GM18873 (cell line): ENCODE data around the gene ITGA3.

Experiments
- ATAC-seq: cut with Tn5 transposase; IDR thresholded peaks from one replicate; pipeline ENCODE4 v1.9.1; 2021; ENCODE audit warnings: mild to moderate bottlenecking, moderate library complexity, moderate number of reproducible peaks; ENCODE audit not compliant: unreplicated experiment, low FRiP score

The ITGA3 gene

DNA sequence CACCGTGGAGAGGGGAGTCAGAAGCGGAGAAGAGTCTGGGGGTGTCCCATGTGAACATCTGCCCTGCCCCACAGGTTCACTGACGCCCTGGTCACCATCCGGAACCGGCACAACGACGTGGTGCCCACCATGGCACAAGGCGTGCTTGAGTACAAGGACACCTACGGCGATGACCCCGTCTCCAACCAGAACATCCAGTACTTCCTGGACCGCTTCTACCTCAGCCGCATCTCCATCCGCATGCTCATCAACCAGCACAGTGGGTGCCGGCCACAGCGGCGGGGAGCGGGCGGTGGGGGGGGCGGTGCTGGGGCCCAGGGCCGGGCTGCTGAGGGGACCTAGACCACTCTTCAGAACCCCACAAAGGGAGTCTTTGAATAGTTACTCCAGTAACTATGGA is 49.9 kb downstream of the ITGA3 start:
- no peak for ATAC-seq

DNA sequence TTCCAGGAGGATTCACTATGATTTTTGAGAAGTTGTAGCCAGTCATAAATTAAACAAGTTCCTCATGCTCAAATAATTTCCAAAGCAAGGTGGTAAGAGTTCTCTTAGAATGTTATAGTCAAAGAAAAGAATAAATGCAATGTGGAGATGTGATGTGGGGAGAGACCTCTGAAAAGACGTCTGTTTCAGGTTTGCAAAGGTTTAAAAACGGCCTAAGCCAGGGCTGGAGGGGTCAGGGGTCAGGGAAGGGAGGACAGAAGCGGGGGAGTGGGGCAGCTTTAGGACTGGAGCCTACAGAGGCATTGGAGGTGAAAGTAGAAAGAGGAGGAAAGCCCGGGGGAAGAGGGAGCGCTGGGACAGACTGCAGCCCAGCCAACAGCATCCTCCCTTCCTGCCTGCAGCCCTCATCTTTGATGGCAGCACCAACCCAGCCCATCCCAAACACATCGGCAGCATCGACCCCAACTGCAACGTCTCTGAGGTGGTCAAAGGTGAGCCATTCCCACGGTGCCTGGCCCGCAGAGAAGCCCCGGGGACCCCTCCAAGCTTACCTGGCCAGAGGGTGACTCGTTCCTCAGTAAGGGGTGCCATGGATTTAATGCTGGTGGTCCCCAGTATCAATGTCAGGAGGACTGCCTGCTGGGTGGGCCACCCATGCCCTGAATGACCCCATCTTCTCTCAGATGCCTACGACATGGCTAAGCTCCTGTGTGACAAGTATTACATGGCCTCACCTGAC is 50.7 kb downstream of the ITGA3 start:
- ATAC-seq: no peak

DNA sequence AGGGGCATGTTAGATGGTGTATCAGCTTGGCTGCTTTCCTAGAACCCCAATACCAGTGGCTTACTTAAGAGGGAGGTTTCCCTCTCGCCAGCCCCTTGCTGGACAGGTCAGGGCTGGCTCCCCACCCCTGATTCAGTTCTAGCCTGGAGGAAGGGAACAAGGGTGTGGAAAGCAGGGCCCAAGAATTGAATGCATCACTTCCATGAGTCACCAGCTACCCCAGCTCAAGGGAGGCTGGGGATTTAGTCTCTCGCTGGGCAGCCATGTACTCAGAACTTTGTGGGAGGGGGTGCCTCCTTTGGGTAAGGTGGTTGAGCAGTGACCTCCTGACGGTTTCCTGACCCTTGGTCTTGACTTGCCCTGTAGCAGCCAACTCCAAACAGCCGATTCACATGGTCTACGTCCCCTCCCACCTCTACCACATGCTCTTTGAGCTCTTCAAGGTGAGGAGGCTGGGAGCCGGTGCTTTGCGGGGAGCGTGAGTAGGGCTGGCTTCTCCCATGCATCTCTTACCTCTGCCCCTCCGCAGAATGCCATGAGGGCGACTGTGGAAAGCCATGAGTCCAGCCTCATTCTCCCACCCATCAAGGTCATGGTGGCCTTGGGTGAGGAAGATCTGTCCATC is 52.0 kb downstream of the ITGA3 start:
- ATAC-seq: no peak

DNA sequence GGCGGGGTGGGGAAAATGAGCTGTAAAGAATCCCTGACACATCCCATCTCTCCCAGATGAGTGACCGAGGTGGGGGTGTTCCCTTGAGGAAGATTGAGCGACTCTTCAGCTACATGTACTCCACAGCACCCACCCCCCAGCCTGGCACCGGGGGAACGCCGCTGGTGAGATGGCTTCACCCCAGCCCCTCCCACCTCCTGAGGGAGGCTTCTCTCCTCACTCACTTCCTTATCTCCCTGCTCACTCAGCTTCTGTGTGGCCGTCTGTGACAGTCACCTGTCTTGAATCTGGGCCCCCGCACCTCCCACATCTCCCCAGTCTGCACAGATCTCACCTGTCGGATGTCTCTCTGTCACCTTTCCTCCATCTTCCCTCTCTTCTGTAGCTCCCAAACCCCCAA is 52.6 kb downstream of the ITGA3 start:
- no peak for ATAC-seq

DNA sequence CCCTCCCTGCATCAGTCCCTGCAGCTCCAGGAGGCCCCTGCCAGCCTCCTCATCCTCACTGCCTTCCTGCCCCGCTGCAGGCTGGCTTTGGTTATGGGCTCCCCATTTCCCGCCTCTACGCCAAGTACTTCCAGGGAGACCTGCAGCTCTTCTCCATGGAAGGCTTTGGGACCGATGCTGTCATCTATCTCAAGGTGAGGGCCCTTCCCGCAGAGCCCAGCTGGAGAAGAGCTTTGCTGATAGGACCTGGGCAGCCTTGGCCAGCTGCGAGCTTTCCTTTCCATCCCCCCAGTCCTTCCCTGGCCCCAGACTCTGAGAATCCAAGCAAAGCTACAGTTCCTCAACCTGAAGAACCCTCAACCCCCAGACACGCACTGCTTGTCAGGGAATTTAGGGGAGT is 53.3 kb downstream of the ITGA3 start:
- no peak for ATAC-seq

DNA sequence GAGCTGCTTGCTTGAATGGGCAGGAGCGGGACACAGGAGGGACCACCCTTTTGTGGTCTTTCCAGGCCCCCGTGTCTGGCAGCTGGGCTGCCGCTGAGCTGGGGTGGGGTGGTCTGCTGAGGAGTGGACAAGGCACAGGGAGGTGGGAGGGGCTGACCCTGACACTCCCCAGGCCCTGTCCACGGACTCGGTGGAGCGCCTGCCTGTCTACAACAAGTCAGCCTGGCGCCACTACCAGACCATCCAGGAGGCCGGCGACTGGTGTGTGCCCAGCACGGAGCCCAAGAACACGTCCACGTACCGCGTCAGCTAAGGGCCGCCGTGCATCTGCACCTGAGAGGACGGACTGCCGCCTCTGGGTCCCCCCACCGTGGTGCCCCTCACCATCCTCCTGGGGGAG is 53.9 kb downstream of the ITGA3 start:
- ATAC-seq: no peak

DNA sequence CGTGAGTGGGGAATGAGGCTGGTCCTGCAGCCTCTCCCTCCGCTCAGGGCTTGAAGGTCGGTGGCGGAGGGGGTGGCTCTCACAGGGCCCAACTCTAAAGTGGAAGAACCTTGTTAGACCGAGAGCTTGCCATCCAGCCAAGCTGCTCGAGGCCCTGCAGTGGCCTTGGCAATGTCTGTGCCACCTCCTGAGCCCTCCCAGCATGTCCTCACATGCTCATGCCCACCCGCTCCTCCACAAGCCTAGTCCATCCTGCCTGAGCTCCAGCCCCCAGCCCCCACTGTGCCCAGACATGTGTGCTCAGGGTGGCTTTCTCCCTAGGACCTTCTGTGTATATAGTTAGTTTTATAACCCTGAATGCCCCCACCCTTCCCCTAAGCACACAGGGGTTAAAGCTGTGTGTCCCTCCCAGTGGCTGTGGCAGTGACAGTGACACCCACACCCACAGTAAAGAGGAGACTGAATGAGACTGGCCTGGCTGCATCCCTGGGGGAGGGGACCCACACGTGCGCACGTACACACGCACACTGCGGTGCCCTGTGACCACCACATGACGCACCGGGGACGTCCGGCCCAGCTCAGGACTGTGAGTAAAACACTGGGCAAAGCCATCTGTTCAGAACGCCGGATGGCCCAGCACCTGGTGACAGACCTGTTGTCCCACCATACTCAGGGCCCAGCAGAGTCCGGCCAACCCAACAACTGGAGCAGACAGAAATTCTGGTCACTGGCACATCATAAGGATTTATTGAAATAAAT is 54.9 kb downstream of the ITGA3 start:
- no peak for ATAC-seq

DNA sequence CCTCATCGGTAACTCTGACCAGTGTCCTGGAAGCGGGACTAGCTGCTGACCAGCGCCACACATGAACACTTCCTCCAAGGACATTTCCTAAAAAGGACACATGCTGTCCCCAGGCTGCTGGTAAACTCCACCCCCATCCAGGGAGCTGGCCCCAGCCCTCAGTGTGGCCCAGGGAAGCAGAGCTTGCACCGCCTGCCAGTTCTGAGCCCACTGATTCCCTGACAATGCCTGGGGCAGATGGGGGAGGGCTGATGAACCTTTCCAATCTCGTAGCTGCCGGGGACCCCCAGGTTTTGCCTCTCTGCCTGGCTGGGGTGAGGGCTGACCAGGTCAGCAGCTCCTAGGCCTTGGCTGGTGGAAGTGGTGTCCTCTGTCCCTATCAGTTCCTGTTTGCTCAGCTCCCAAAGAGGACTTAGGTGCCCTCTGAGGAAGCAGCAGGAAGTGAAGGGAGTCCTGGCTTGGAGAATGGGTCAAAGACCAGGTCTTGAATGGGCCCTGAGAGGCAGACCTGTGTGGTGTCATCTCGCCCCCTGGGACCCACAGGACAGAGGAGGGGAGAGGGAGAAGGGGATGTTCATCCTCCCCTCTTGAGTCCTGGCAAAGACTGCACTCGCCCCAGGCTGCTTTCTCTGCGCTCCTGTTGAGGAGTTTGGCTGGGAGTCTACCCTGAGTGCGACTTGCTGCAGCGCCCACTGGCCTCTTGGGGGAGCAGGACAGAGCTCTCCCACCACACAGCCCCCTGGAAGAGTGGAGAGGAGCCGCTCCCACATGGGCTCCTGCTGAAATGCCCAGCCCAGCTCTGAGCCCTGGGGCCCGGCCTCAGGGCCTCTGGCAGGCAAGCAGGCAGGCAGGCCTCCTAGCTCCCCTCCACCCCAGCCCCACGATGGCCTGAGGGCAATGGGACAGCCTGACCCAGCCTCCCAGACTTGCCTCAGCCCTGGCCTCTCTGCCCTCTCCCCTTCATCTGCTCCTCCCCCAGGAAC is 56.1 kb downstream of the ITGA3 start:
- no peak for ATAC-seq

DNA sequence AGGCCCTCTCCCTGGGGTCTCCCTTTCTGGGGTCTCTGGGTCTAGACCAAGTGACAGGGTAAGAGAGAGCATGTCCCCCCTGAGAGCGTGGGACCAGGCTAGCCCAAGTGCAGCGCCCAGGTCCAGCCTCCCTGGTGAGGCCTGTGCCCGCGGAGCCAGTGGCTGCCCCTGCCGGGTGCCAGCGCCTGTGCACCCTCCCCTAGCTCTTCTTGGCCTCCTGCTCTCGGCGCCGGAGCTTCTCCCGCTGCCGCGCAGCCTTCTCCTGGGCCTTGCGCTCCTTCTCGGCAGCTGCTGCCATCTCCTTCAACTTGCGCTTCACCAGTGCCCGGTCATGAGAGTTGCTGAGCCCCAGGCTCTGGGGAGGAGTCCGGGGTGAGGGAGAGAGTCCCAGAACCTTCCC is 56.8 kb downstream of the ITGA3 start:
- ATAC-seq: no peak

DNA sequence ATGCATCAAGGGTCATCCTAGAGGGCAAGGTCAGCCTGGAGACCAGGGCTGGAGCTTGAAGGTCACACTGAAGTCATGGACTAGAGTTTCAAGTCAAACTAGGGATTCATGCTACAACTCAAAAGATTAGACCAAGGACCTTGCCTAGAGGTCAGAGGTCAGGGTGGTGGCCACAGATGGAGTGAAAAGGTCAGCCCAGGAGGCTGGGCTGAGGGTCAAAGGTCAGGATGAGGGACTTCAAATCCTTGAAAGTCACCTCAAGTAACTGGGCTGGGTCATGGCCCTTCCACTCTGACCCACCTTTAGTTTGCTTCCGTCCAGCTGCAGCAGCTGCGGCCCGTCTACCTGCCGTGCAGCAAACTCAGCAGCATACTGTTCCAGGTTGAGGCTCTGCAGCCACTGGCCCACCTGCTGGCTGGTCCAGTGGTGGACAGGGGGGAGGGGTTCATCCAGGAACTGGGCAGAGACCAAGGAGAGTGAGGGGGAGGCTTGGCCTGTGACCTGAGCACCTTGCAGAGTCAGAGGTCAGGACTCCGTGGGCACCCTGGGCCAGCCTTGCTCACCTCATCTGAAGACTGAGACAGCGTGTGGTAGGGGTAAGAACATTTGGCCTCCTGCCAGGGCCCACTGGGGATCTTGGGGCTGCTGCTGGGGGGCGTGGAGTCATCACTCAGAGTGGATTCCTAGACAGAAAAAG is 57.9 kb downstream of the ITGA3 start:
- no peak for ATAC-seq

DNA sequence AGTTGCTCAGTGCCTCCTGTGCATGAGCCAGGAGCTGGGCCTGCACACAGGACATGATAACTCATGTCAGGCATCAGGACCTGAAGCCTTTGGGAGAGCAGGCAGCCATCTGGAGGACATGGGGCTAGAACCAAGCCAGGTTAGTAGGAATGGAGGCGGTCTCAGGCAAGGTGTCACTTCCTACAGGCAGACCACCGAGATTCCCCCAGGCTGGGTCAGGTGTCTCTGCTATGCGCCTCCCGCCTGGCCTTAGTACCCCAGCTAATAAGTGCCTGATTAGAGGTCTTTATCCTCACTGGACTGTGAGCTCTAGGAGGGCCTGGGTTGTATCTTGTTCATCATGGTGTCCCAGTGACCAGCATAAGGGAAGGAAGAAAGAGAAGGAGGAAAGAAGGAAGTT is 58.5 kb downstream of the ITGA3 start:
- ATAC-seq: no peak

DNA sequence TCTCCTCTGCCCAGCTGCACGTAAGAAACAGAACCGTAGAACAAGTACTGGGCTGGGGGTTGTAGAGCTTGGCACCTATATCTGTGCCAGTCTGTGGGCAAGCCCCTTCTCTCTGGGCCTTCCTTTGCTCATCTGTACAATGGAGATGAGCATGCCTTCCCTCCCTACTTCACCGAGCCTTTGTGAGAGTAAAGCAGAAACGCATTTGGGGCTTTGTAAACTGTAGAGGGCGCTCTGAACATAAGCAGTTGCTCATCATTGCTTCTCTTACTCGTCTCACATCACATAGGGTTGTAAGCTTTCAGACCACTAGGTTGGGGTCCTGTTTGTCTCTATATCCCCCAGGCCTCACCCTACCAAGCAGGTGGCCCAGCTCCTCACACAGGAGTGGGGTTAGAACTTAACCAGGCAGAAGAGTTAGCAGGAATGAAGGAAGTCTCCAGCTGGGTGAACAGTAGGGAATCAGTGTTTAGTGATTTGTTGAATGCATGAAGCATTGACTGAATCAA is 59.0 kb downstream of the ITGA3 start:
- ATAC-seq: no peak

DNA sequence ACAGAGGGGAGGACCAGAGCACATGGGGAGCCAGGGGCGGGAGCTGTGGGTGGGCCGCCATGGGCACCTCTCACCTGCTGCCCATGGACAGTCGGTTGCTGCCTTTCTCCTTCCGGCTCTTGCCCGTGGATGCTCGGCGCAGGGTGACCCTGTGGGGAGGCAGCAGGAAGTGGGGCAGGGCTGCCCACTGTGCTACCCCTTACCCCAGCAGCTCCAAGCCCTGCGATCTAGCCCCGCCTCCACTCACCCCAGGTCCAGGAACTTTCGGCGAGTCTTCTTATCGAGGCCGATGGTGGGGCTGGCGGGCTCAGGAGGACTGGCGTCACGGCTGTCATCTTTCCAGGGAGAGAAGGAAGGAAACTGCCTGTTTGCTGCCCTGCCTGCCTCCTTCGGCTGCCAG is 59.8 kb downstream of the ITGA3 start:
- ATAC-seq: no peak

DNA sequence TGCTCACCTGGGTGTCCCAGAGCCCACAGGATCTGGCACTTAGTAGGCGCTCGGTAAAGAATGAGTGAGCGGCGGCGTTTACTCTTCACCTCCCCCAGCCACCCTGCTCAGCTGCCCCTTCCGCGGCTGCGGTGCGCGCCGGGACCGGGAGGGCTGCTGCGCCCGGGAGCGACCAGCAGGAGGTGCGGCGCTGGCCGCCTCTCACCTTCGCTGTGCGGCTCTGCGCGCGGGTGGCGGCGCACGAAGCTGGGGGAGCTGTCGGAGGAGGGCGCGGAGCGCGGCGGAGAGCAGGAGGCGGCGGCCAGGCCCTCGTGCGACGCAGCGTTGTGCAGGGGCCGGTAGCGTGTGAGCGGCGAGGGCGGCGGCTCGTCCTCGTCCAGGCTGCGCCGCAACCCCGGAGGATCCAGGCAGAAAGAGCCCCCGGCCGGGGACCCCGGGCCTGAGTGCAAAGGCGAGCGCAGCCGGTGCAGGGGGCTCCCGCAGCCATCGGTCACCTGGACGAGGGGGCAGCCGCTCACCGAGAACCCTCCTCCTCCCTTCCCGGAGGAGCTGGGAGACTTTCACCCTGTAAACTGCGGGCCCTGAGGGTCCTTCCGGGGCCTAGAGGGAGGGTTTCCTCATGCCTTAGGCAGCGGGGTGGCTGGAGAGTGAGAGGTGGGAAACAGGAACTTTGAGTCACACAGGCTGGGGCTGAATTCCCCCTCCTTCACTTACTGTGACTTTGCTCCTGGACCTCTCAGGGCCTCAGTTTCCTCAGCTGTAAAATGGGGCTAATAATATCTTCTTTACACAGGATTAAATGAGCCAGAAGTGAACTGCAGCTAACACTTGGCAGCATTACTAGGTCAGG is 61.5 kb downstream of the ITGA3 start:
- no peak for ATAC-seq

DNA sequence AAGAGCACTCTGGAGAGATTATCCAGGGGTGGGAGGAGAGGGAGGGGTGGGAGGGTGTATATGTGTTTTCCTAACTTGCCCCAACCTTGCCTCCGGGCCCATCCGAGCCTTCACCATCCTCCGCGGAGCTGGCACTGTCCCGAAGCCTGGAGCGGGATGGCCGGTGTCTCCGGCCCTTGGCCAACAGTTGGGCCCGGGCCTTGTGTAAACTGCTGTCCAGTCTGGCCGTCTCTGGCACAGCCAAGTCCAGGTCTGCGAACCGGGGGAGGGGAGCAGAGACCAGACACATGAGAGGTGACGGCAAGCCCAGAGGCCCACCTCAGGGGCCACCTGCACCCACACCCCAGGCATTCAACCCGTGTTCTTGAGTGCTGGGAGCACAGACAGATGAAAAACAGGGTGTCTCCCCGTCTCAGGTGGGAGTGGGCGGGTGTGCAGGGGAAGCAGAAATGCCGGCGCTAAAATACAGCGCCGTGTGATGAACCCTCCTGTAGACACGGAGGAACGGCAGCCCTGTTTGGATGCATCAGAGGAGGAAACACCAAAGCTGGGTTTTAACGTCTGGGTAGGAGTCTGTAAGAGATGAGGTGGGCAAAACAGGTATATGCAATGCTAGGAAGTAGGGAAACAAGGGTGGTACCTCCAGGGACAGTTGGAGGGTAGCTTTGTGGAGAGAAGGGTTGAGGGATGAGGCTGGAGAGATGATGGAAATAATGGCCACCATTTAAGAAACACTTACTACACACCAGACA is 62.3 kb downstream of the ITGA3 start:
- no peak for ATAC-seq

DNA sequence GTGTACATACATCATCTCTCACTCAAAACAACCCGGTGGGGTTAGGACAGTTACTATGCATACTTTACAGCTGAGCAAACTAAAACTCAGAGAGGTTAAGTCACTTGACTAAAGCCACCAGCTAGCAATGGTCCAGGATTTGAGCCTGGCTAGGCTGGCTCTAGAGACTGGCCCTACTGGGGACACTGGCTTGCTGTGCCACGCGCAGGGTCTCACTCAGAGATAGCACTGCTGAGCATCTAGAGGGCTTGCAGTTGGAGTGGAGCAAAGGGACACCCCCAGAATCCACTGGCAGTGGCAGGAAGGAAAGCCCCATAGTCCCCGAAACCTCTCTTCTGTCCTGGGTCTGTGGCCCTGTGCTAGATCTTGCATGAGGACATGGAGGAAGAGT is 62.9 kb downstream of the ITGA3 start:
- no peak for ATAC-seq

DNA sequence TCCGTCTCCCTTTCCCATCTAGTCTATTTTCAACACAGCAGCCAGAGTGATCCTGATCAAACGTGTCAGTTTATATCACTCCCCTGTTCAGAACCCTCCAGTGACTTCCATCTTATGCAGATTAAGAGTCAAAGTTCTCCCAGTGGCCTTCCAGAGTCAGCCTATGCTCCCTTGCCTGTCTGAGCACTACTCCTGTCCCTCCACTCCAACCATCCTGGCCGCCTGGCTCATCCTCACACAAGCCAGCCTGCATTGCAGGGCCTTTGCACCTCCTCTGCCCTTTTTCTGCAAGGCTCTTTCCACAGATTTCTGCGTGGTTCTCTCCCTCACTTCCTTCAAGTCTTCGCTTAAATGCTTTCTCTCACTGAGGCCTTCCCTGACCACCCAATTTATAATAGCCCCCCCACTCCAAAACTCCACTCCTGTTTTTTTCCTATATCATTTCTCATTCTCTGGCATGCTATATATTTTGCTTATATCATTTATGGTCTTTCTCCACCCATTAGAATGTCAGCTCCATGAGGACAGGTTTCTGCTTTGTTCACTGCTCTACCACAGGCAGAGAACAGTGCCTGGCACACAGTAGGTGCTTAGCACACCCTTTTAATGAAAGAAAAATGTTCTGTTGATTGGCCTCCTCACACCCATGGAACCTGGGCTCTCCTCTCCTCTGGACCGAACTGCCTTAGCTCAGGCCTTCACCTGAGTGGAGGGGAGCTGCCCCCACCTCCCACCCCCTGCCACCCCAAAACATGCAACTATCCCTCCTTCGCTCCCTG is 64.8 kb downstream of the ITGA3 start:
- ATAC-seq: no peak
